LNCAP (cell line): ENCODE measurements around the gene DDX51.

Source experiments
- CTCF ChIP-seq: fragments of 450-650 bp; IDR thresholded peaks from 2 replicates; pipeline ENCODE4 v1.5.1; 2017; ENCODE audit warnings: mild to moderate bottlenecking

DDX51 gene

DNA sequence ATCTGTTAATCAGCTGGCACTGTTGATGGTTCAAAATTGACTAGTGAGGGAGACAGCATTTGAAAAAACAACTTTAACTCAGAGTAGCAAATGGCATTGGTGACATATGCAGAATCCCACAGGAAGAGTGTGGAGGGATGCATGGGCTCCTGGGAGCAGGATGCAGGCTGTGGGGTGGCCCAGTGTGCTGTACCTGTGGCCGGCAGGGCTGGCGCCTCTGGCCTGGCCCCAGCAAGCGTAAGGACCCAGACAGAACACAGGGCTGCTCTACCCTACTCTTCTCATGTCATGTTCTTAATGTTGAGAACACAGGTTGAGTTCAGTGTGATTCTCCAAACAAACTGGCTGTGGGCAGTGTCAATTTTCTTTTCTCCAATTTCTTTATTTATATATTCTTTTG lies 33.4 kb downstream of the DDX51 start:
- TF ChIP-seq CTCF = no peak

DNA sequence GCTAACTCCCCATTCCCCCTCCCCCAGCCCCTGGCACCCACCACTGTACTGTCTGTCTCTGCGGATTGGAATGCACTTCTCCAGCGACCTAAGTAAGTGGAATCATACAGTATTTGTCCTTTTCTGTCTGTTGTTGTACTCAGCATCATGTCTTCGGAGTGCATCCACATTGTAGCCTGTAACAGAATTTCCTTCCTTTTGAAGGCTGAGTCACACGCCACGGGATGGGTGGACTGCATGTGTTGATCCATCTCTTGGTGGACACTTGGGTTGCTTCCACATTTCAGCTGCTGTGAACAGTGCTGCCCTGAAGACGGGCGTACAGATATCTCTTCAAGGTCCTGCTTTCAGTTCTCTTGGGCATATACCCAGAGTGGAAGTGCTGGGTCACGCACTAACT lies 34.4 kb downstream of the DDX51 start:
- TF ChIP-seq CTCF = no peak

GRCh38 chr12:132108211-132108832 lies 35.8 kb downstream of the DDX51 start:
- no peak for TF ChIP-seq CTCF

GRCh38 chr12:132106921-132107320 lies 37.2 kb downstream of the DDX51 start:
- TF ChIP-seq CTCF = no peak

- no peak for TF ChIP-seq CTCF
Observed at GRCh38 chr12:132105467-132105866, 38.7 kb downstream of the DDX51 start.

- no peak for TF ChIP-seq CTCF
Observed at GRCh38 chr12:132103542-132104308, 40.4 kb downstream of the DDX51 start.

GRCh38 chr12:132102297-132102696 lies 41.8 kb downstream of the DDX51 start:
- TF ChIP-seq CTCF = no peak
